ENCODE data around the gene CTTN. TPM values are rescaled to one million over a fixed set of nuclear protein-coding genes. Genes with fewer than 3 reads are reported as not detected.

Gene CTTN
- total RNA-seq, 4 donors from 2014 or later: 92.8 to 226 (median 134) TPM

DNA sequence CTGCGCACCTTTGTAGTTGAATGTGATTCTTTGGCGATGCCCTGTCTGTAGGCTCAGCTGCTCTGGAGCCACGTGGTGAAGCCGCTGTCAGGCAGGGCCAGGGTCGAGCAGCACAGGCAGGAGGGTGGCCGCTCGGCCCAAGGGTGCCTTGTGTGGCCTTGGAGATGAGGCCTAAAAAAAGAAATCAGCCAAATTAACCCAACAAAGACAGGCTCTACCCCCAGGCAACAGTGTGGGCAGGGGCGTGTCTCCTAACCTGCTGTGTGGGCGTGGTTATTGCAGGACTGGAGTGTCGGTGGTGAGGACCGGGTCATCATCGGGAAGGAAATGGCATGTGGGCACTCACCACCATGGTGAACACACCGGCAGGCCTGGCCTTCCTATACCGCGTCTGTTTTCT lies 34.3 kb downstream of the CTTN start:
- Histone ChIP-seq H3K4me1 (no peaks in the 10 kb centered on the region), H3K4me3 (no peak overlapping the region), H3K36me3 (peaks cover 0 to 95% of the 10 kb centered on the region in 2 donors), H3K9me3 (no peaks in the 10 kb centered on the region), H3K27me3 (no peaks in the 10 kb centered on the region), H3K27ac (no peak overlapping the region)
- DNase-seq: no peak
- intact Hi-C loops (cut with DNase I; ENCODE audit: low total_unique reads): no loop called here
- in situ Hi-C loops (cut with MboI; ENCODE audit: low sequenced_read_pairs in 4 of 4): no loop called here
- no peak for ATAC-seq
- TF ChIP-seq POLR2A (IDR thresholded peaks at IDR 0.05): no peak
- TF ChIP-seq, protein P1, sequence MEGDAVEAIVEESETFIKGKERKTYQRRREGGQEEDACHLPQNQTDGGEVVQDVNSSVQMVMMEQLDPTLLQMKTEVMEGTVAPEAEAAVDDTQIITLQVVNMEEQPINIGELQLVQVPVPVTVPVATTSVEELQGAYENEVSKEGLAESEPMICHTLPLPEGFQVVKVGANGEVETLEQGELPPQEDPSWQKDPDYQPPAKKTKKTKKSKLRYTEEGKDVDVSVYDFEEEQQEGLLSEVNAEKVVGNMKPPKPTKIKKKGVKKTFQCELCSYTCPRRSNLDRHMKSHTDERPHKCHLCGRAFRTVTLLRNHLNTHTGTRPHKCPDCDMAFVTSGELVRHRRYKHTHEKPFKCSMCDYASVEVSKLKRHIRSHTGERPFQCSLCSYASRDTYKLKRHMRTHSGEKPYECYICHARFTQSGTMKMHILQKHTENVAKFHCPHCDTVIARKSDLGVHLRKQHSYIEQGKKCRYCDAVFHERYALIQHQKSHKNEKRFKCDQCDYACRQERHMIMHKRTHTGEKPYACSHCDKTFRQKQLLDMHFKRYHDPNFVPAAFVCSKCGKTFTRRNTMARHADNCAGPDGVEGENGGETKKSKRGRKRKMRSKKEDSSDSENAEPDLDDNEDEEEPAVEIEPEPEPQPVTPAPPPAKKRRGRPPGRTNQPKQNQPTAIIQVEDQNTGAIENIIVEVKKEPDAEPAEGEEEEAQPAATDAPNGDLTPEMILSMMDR (IDR thresholded peaks at IDR 0.05 in 4 of 5, conservative IDR thresholded peaks at IDR 0.05 in 1 of 5): no peak

DNA sequence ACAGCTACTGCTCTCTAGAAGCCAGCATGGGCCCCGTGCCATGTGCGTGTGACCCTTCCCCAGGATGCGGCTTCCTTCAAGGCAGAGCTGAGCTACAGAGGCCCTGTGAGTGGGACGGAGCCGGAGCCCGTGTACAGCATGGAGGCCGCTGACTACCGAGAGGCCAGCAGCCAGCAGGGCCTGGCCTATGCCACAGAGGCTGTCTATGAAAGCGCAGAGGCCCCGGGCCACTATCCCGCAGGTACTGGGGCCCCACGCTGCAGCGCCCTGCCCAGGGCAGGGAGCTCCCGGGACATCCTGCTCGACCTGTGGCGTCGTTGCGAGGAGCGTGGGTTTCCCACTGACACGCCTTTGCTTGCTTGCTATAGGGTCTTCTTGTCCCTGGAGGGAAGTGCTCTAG lies 34.7 kb downstream of the CTTN start:
- DNase-seq: no peak
- TF ChIP-seq, protein P1 (IDR thresholded peaks at IDR 0.05 in 4 of 5, conservative IDR thresholded peaks at IDR 0.05 in 1 of 5): no peak
- no peak for TF ChIP-seq POLR2A (IDR thresholded peaks at IDR 0.05)
- intact Hi-C loops (cut with DNase I; ENCODE audit: low total_unique reads) (no loop called here), in situ Hi-C loops (cut with MboI; ENCODE audit: low sequenced_read_pairs in 4 of 4) (no loop called here)
- no peaks in the 10 kb centered on the region for H3K9me3 ChIP-seq
- H3K27ac ChIP-seq: no peak overlapping the region
- no peak overlapping the region for H3K4me3 ChIP-seq
- H3K36me3 ChIP-seq: peaks cover 0 to 92% of the 10 kb centered on the region in 2 donors
- ATAC-seq: no peak
- no peaks in the 10 kb centered on the region for H3K27me3 ChIP-seq
- H3K4me1 ChIP-seq: no peaks in the 10 kb centered on the region

DNA sequence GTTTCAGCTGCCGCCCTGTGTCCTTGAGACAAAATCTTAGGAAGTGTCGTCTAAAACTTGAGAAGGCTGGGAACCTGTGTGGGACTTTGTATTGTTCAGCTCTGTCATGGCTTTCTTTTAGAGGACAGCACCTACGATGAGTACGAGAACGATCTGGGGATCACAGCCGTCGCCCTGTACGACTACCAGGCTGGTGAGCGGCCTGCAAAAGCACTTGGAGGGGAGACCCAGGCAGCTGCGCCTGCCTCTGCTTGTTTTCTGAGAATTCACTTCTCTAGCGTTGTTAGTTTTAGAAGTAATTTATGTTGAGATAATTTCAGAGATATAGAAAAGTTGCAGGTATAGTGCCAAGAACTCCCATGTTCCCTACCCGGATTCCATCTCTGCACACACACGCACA lies 35.2 kb downstream of the CTTN start:
- in situ Hi-C loops (cut with MboI; ENCODE audit: low sequenced_read_pairs in 4 of 4): no loop called here
- H3K4me3 ChIP-seq: no peak overlapping the region
- no peaks in the 10 kb centered on the region for H3K4me1 ChIP-seq
- TF ChIP-seq, protein P1 (IDR thresholded peaks at IDR 0.05 in 4 of 5, conservative IDR thresholded peaks at IDR 0.05 in 1 of 5): no peak
- TF ChIP-seq POLR2A (IDR thresholded peaks at IDR 0.05): no peak
- H3K27me3 ChIP-seq: no peaks in the 10 kb centered on the region
- no peak overlapping the region for H3K27ac ChIP-seq
- no peaks in the 10 kb centered on the region for H3K9me3 ChIP-seq
- ATAC-seq (no peak), DNase-seq (no peak)
- peaks cover 0 to 88% of the 10 kb centered on the region in 2 donors for H3K36me3 ChIP-seq
- intact Hi-C loops (cut with DNase I; ENCODE audit: low total_unique reads): no loop called here

DNA sequence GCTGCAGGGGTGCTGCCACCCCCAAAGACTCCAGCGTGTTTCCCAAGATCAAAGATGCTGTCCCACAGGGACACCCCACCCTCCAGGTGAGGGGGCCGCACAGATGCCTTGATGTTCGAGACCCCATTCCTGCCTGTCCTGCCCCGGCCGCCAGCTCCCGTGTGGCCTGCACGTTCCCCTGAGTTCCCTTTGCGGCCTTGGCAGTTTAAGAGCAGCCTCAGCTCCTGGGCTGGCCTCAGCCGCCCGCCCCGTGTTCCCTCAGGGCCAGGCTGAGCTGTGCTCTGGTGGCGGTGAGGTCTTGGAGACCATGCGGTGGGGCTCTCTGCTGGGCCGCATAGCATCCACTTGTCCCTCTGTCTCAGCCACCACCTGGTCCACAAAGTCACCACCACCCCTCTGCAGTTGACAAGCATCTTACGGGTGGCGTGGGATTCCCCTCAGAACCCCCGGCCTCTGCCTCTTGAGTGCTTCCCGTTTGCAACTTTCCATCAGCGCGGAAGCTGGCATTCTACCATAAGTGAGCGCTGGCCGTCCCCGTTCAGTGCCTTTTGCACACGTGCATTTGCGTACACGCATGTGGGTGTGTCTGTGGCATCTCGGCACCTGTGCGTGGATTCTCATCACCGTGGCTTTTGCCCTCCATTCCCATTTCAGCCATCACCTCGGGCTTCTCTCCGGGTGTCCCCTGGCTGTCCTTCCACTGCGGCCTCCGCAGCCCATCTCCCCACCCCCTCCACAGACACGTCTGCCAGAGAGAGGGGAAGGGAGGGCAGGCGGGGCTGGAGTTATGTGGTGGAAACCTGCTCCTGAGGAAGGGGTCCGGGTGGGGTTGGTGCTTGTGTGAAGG lies 35.9 kb downstream of the CTTN start:
- in situ Hi-C loops (cut with MboI; ENCODE audit: low sequenced_read_pairs in 4 of 4) (no loop called here), intact Hi-C loops (cut with DNase I; ENCODE audit: low total_unique reads) (no loop called here)
- H3K27ac ChIP-seq: no peak overlapping the region
- H3K4me1 ChIP-seq: no peaks in the 10 kb centered on the region
- H3K36me3 ChIP-seq: peaks cover 0 to 81% of the 10 kb centered on the region in 2 donors
- ATAC-seq (no peak), DNase-seq (no peak)
- no peaks in the 10 kb centered on the region for H3K27me3 ChIP-seq
- H3K4me3 ChIP-seq: no peak overlapping the region
- TF ChIP-seq POLR2A (IDR thresholded peaks at IDR 0.05): no peak
- TF ChIP-seq, protein P1 (IDR thresholded peaks at IDR 0.05 in 4 of 5, conservative IDR thresholded peaks at IDR 0.05 in 1 of 5): no peak
- no peaks in the 10 kb centered on the region for H3K9me3 ChIP-seq
